Bone marrow (tissue), 2 donors: ENCODE results near the gene ALCAM.
A peak's percentile ranks its signal among the peaks of the same experiment; 100 is the strongest.

Experiments
- DNase-seq, 2 donors: peaks; one replicate each; lab custom pipeline; 2025; lab: John Stamatoyannopoulos, UW

ALCAM gene

GRCh38 chr3:105429034-105429762, 62.5 kb downstream of the ALCAM start:
- no peak for DNase-seq

GRCh38 chr3:105430455-105430854, 63.7 kb downstream of the ALCAM start:
- DNase-seq, result peak in 1 of 2 donors; percentile 80

- DNase-seq, result no peak
Measured at GRCh38 chr3:105431200-105431599, 64.5 kb downstream of the ALCAM start.

GRCh38 chr3:105435277-105435676, 68.6 kb downstream of the ALCAM start:
- no peak for DNase-seq

- no peak for DNase-seq
Measured at GRCh38 chr3:105436687-105437086, 70.0 kb downstream of the ALCAM start.

GRCh38 chr3:105440113-105440512, 73.4 kb downstream of the ALCAM start:
- DNase-seq, result no peak

- no peak for DNase-seq
Measured at GRCh38 chr3:105444725-105445124, 78.0 kb downstream of the ALCAM start.

- DNase-seq, result no peak
Measured at GRCh38 chr3:105448338-105448982, 81.8 kb downstream of the ALCAM start.

- DNase-seq, result no peak
Measured at GRCh38 chr3:105449414-105449813, 82.7 kb downstream of the ALCAM start.

- DNase-seq, result no peak
Measured at GRCh38 chr3:105456017-105456416, 89.3 kb downstream of the ALCAM start.

GRCh38 chr3:105458518-105459215, 92.0 kb downstream of the ALCAM start:
- DNase-seq, result no peak

GRCh38 chr3:105459566-105460290, 93.0 kb downstream of the ALCAM start:
- no peak for DNase-seq

- DNase-seq, result no peak
Measured at GRCh38 chr3:105463620-105464019, 96.9 kb downstream of the ALCAM start.

GRCh38 chr3:105465251-105465853, 98.6 kb downstream of the ALCAM start:
- DNase-seq, result no peak

- no peak for DNase-seq
Measured at GRCh38 chr3:105466072-105466471, 99.4 kb downstream of the ALCAM start.

- no peak for DNase-seq
Measured at GRCh38 chr3:105466495-105467404, 100.0 kb downstream of the ALCAM start.

- DNase-seq, result no peak
Measured at GRCh38 chr3:105470851-105471250, 104.1 kb downstream of the ALCAM start.

- DNase-seq, result no peak
Measured at GRCh38 chr3:105473521-105474223, 107.0 kb downstream of the ALCAM start.

- DNase-seq, result no peak
Measured at GRCh38 chr3:105480768-105481167, 114.1 kb downstream of the ALCAM start.

GRCh38 chr3:105483476-105483875, 116.8 kb downstream of the ALCAM start:
- no peak for DNase-seq
